ENCODE data around the gene E2F6. TPM values are rescaled to one million over a fixed set of nuclear protein-coding genes. Genes with fewer than 3 reads are reported as not detected.
A peak's percentile ranks its signal among the peaks of the same experiment; 100 is the strongest.

The E2F6 gene
- total RNA-seq, 1 experiment from 2014 or later, result 14.2 TPM

- no peak for TF ChIP-seq ETV6 (CRISPR knock-in tag; IDR thresholded peaks at IDR 0.05)
- TF ChIP-seq SMAD4 (CRISPR knock-in tag; IDR thresholded peaks at IDR 0.05), result no peak
- TF ChIP-seq ZNF671 (CRISPR knock-in tag; IDR thresholded peaks at IDR 0.05), result no peak
- no peak for TF ChIP-seq USF2 (CRISPR knock-in tag; IDR thresholded peaks at IDR 0.05)
- TF ChIP-seq MLX (CRISPR knock-in tag; IDR thresholded peaks at IDR 0.05), result no peak
- no peak for TF ChIP-seq FOXP4 (CRISPR knock-in tag; IDR thresholded peaks at IDR 0.05)
- no peak for TF ChIP-seq ATF1 (CRISPR knock-in tag; IDR thresholded peaks at IDR 0.05)
- TF ChIP-seq ATF3 (CRISPR knock-in tag; conservative IDR thresholded peaks at IDR 0.05), result no peak
- TF ChIP-seq GTF2I (CRISPR knock-in tag; conservative IDR thresholded peaks at IDR 0.05), result no peak
- TF ChIP-seq MXD4 (CRISPR knock-in tag; IDR thresholded peaks at IDR 0.05; ENCODE audit: borderline replicate concordance), result no peak
- no peak for TF ChIP-seq NFATC4 (CRISPR knock-in tag; IDR thresholded peaks at IDR 0.05)
- TF ChIP-seq HMGA2 (CRISPR knock-in tag; IDR thresholded peaks at IDR 0.05), result no peak
- no peak for TF ChIP-seq ZNF396 (CRISPR knock-in tag; IDR thresholded peaks at IDR 0.05; ENCODE audit: borderline replicate concordance)
- TF ChIP-seq ZNF512 (CRISPR knock-in tag; IDR thresholded peaks at IDR 0.05; ENCODE audit: borderline replicate concordance), result no peak
- TF ChIP-seq ZNF416 (CRISPR knock-in tag; IDR thresholded peaks at IDR 0.05), result no peak
- no peak for TF ChIP-seq NFYB (CRISPR knock-in tag; conservative IDR thresholded peaks at IDR 0.05; ENCODE audit: low read depth)
- TF ChIP-seq NR2C2 (CRISPR knock-in tag; IDR thresholded peaks at IDR 0.05), result no peak
- Mint-ChIP-seq H3K36me3 (no peaks in the 10 kb centered on the region), H3K27ac (no peak overlapping the region), H3K4me1 (peaks cover 22% of the 10 kb centered on the region), H3K9me3 (no peaks in the 10 kb centered on the region), H3K4me3 (peak overlapping the region; percentile 67), H3K27me3 (ENCODE audit: low read depth) (peaks cover 23% of the 10 kb centered on the region)
- ChIA-PET POLR2A (no interaction called here), CTCF (interaction anchor here (1.3 to 10.5 kb wide), 3 partner anchors 53 to 357 kb away, joined by 3 to 229 read pairs (median 12); partner anchors contain the start of gene GREB1)
- DNase-seq (ENCODE audit: low spot score), result no peak
- ATAC-seq, result no peak
Measured at GRCh38 chr2:11481426-11481788, 15.4 kb upstream of the E2F6 start.

GRCh38 chr2:11480859-11481258, 14.9 kb upstream of the E2F6 start:
- POLR2A ChIA-PET, result no interaction called here
- TF ChIP-seq E2F5 (CRISPR knock-in tag; IDR thresholded peaks at IDR 0.05) (no peak), NR2C2 (CRISPR knock-in tag; IDR thresholded peaks at IDR 0.05) (no peak), RELA (CRISPR knock-in tag; IDR thresholded peaks at IDR 0.05; ENCODE audit: borderline replicate concordance) (no peak), HMGXB4 (CRISPR knock-in tag; IDR thresholded peaks at IDR 0.05) (no peak), TP53 (CRISPR knock-in tag; IDR thresholded peaks at IDR 0.05) (no peak), FOXP1 (CRISPR knock-in tag; IDR thresholded peaks at IDR 0.05; ENCODE audit: borderline replicate concordance) (no peak), OVOL2 (CRISPR knock-in tag; IDR thresholded peaks at IDR 0.05; ENCODE audit: borderline replicate concordance) (no peak), E2F1 (CRISPR knock-in tag; IDR thresholded peaks at IDR 0.05) (no peak), ESRRA (CRISPR knock-in tag; IDR thresholded peaks at IDR 0.05; ENCODE audit: borderline replicate concordance) (no peak), ZNF512 (CRISPR knock-in tag; IDR thresholded peaks at IDR 0.05; ENCODE audit: borderline replicate concordance) (no peak), ZNF396 (CRISPR knock-in tag; IDR thresholded peaks at IDR 0.05; ENCODE audit: borderline replicate concordance) (no peak)

More at GRCh38 chr2:11480859-11481258, 14.9 kb upstream of the E2F6 start:
- Mint-ChIP-seq H3K9me3 (no peaks in the 10 kb centered on the region), H3K27ac (no peak overlapping the region), H3K36me3 (no peaks in the 10 kb centered on the region), H3K4me3 (peak overlapping the region; percentile 67; the same call in 1 of the 2 replicates), H3K27me3 (ENCODE audit: low read depth) (peaks cover 23% of the 10 kb centered on the region), H3K4me1 (peaks cover 22% of the 10 kb centered on the region)
- ATAC-seq, result no peak
- CTCF ChIA-PET, result interaction anchor here (1.3 to 10.5 kb wide), 3 partner anchors 54 to 357 kb away, joined by 3 to 229 read pairs (median 9); no protein-coding TSS in a partner anchor
- no peak for DNase-seq (ENCODE audit: low spot score)
